A549 (cell line): Measurements from ENCODE around the gene NUDT14. TPM values are rescaled to one million over a fixed set of nuclear protein-coding genes. Genes with fewer than 3 reads are reported as not detected.

Experiments used
- ATAC-seq, 2 experiments: fragments of 200-7000 bp in 1 of 2; fragments of >200 bp in 1 of 2; cut with Nextera tagmentation in 1 of 2; cut with Tn5 transposase in 1 of 2; 3 replicates each; pipeline versions ENCODE4 v1.8.0 to v1.9.1; 2018 to 2020; ENCODE audit warnings: mild to moderate bottlenecking in 1 of 2, moderate library complexity in 1 of 2
- CTCF ChIA-PET: fragments of 300-600 bp; sonication (Branson Sonifier 250); formaldehyde crosslinking; extraction: SDS; loops from one replicate; lab custom pipeline; 2021; ENCODE audit warnings: antibody characterized with exemption, inconsistent platforms; lab: Yijun Ruan, JAX
- POLR2A ChIA-PET: fragments of 350-600 bp; formaldehyde crosslinking; extraction: SDS; loops from one replicate; lab custom pipeline; 2021; ENCODE audit warnings: antibody characterized with exemption, inconsistent platforms; lab: Yijun Ruan, JAX
- DNase-seq, 2 experiments: peaks; one replicate each; pipeline versions ENCODE4 v3.0.0 to v3.0.0-alpha.2; 2011 to 2016; ENCODE audit warnings: low read depth in 1 of 2, low spot score in 1 of 2
- FAIRE-seq: peaks from 2 replicates; lab custom pipeline; 2011; peaks lifted over from hg19 to GRCh38; lab: Jason Lieb, UNC
- H3K27ac ChIP-seq, 2 experiments: fragments of >200 bp; sonication (Bioruptor Twin); formaldehyde crosslinking; 3 replicates each; pipeline ENCODE4 v1.5.1; 2016 to 2017
- H3K4me1 ChIP-seq: fragments of >200 bp; sonication (Bioruptor Twin); formaldehyde crosslinking; 3 replicates; pipeline ENCODE4 v1.6.1; 2016
- H3K4me2 ChIP-seq: fragments of >200 bp; sonication (Bioruptor Twin); formaldehyde crosslinking; 3 replicates; pipeline ENCODE4 v1.6.1; 2016
- H3K4me3 ChIP-seq: fragments of >200 bp; sonication (Bioruptor Twin); formaldehyde crosslinking; 3 replicates; pipeline ENCODE4 v1.5.1; 2016
- H3K9me3 ChIP-seq: fragments of >200 bp; sonication (Bioruptor Twin); formaldehyde crosslinking; 3 replicates; pipeline ENCODE4 v1.6.1; 2016
- CBX2 ChIP-seq: fragments of 200-600 bp; sonication (generic); IDR thresholded peaks from 2 replicates; pipeline ENCODE4 v1.6.1; 2016; ENCODE audit warnings: low read depth, mild to moderate bottlenecking, borderline replicate concordance
- EHMT2 ChIP-seq: fragments of 200-600 bp; sonication (generic); IDR thresholded peaks from 2 replicates; pipeline ENCODE4 v1.6.1; 2016; ENCODE audit warnings: antibody characterized with exemption, low read depth, mild to moderate bottlenecking, moderate library complexity
- ESRRA ChIP-seq: fragments of 150-350 bp; IDR thresholded peaks from 2 replicates; pipeline ENCODE4 v1.6.1; 2014; ENCODE audit warnings: mild to moderate bottlenecking, low read length, borderline replicate concordance
- GATA3 ChIP-seq: IDR thresholded peaks from 2 replicates; pipeline ENCODE4 v1.6.1; 2012; ENCODE audit warnings: borderline replicate concordance
- HDAC2 ChIP-seq: fragments of 200-600 bp; sonication (generic); IDR thresholded peaks from 2 replicates; pipeline ENCODE4 v1.6.1; 2016
- HEYL ChIP-seq: fragments of 250-450 bp; sonication (Bioruptor Pico); IDR thresholded peaks from 2 replicates; pipeline ENCODE4 v1.8.0; 2021; ENCODE audit warnings: mild to moderate bottlenecking, moderate library complexity
- HOXB13 ChIP-seq: fragments of 250-450 bp; sonication (Bioruptor Pico); IDR thresholded peaks from 2 replicates; pipeline ENCODE4 v1.5.0; 2020; ENCODE audit warnings: low read depth, mild to moderate bottlenecking, moderate library complexity
- JUN ChIP-seq, 2 experiments: fragments of >200 bp; sonication (Bioruptor Twin); formaldehyde crosslinking; IDR thresholded peaks; 2 replicates in 1 of 2; 3 replicates in 1 of 2; pipeline ENCODE4 v1.6.1; 2016 to 2017
- KDM1A ChIP-seq: fragments of 200-600 bp; sonication (generic); IDR thresholded peaks from 2 replicates; pipeline ENCODE4 v1.6.1; 2016; ENCODE audit warnings: low read depth, mild to moderate bottlenecking
- MAFK ChIP-seq: fragments of 450-650 bp; IDR thresholded peaks from 2 replicates; pipeline ENCODE4 v1.6.1; 2014; ENCODE audit not compliant: partially characterized antibody
- MAZ ChIP-seq: fragments of 150-350 bp; IDR thresholded peaks from 2 replicates; pipeline ENCODE4 v1.6.1; 2014; ENCODE audit warnings: antibody characterized with exemption, low read depth, low read length, borderline replicate concordance
- PBX3 ChIP-seq: IDR thresholded peaks from 2 replicates; pipeline ENCODE4 v1.6.1; 2012
- PHF8 ChIP-seq: fragments of 200-600 bp; sonication (generic); IDR thresholded peaks from 2 replicates; pipeline ENCODE4 v1.6.1; 2016; ENCODE audit warnings: low read depth, mild to moderate bottlenecking, antibody characterized with exemption, moderate library complexity, borderline replicate concordance
- RCOR1 ChIP-seq: fragments of 150-350 bp; IDR thresholded peaks from 2 replicates; pipeline ENCODE4 v1.6.1; 2014; ENCODE audit warnings: antibody characterized with exemption, low read length, low read depth
- REST ChIP-seq: fragments of 200-600 bp; sonication (generic); IDR thresholded peaks from 2 replicates; pipeline ENCODE4 v1.6.1; 2016; ENCODE audit warnings: antibody characterized with exemption, mild to moderate bottlenecking, moderate library complexity
- RFX5 ChIP-seq: fragments of 450-650 bp; IDR thresholded peaks from 2 replicates; pipeline ENCODE4 v1.7.1; 2014; ENCODE audit warnings: antibody characterized with exemption, mild to moderate bottlenecking, moderate library complexity
- RNF2 ChIP-seq: fragments of 200-600 bp; sonication (generic); IDR thresholded peaks from 2 replicates; pipeline ENCODE4 v1.6.1; 2016; ENCODE audit warnings: low read depth, mild to moderate bottlenecking, antibody characterized with exemption, moderate library complexity, borderline replicate concordance
- TP53 ChIP-seq: fragments of 250-450 bp; sonication (Bioruptor Pico); IDR thresholded peaks from 2 replicates; pipeline ENCODE4 v1.5.0; 2021; ENCODE audit warnings: mild to moderate bottlenecking, moderate library complexity
- ZFP36 ChIP-seq: fragments of 450-650 bp; IDR thresholded peaks from 2 replicates; pipeline ENCODE4 v1.6.1; 2014; ENCODE audit warnings: borderline replicate concordance; ENCODE audit not compliant: partially characterized antibody
- WGBS: methylation state at CpG from one replicate; pipeline ENCODE4 v1.1.6; 2017; ENCODE audit errors: missing lambda C conversion rate; 5-methylcytosine and 5-hydroxymethylcytosine counted together
- polyA plus RNA-seq, 4 experiments: library from polyadenylated mRNA; depleted of rRNA in 3 of 4; stranded (reverse); fragments of >200 nt; fragmentation: RNase III in 1 of 4; extraction: RNeasy Plus Mini Kit Qiagen cat#74134 plus additional on column Dnase treatment in 1 of 4; gene quantifications; 2 replicates in 3 of 4; 3 replicates in 1 of 4; pipeline ENCODE4 v1.2.3, GENCODE V29; 2011 to 2017
- TF ChIP-seq, protein P1 (sequence below): fragments of >200 bp; sonication (Bioruptor Twin); formaldehyde crosslinking; IDR thresholded peaks from 2 replicates; pipeline ENCODE4 v1.6.1; 2016
- TF ChIP-seq, protein P2 (sequence below): fragments of 450-650 bp; IDR thresholded peaks from 2 replicates; pipeline ENCODE4 v1.6.1; 2014; ENCODE audit warnings: antibody characterized with exemption

NUDT14 gene
- polyA plus RNA-seq, 2 of the 4 experiments (the other 2 are of a cell fraction) = 12.6 to 30.7 TPM

DNA sequence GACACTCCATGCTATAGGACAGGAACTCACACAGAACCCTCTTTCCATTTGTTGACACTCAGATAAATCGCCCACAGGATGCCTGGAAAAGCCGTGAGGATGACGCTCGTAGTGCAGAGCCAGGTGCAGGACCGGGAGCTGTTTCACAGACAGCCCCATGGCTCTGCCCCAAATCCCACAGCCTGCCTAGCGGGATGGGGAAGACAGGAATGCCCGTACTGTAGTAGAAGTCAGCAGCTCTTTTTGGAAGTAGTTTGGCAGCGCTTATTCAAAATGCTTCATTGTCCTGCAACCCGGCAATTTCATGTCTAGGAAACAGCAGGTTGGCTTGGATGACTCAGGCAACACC, 54.2 kb downstream of the NUDT14 start:
- Histone ChIP-seq H3K4me3 (no peak overlapping the region), H3K27ac (no peak overlapping the region), H3K9me3 (peaks cover 3% of the 10 kb centered on the region; the same call in 2 of the 3 replicates), H3K4me1 (0 out of 3 replicates have a peak, but pooled peaks cover 3% of the 10 kb centered on the region), H3K4me2 (no peak overlapping the region)
- no peak for FAIRE-seq
- TF ChIP-seq HEYL (CRISPR knock-in tag) (no peak), HDAC2 (no peak), JUN (IDR thresholded peaks at IDR 0.05) (no peak), RFX5 (no peak), HOXB13 (CRISPR knock-in tag) (no peak), EHMT2 (no peak), PBX3 (no peak), CBX2 (no peak), MAFK (no peak), RNF2 (no peak), RCOR1 (no peak), PHF8 (no peak)
- DNase-seq = no peak
- ChIA-PET POLR2A (no interaction called here), CTCF (interaction anchor here (1.1 to 1.7 kb wide), 3 partner anchors 10 to 94 kb away, joined by 3 to 8 read pairs (median 5); no protein-coding TSS in a partner anchor)
- ATAC-seq = peak; percentile 39 to 40; a peak in 1 of 6 replicates
- WGBS = 64% methylated on average over 9 of the region's 9 CpGs

- Histone ChIP-seq H3K4me2 (no peak overlapping the region), H3K4me3 (no peak overlapping the region), H3K27ac (no peak overlapping the region), H3K9me3 (peaks cover 9% of the 10 kb centered on the region; the same call in 2 of the 3 replicates), H3K4me1 (0 out of 3 replicates have a peak, but pooled peaks cover 3% of the 10 kb centered on the region)
- ChIA-PET CTCF (interaction anchor here (0.6 to 1.7 kb wide), 4 partner anchors 10 to 94 kb away, joined by 3 to 8 read pairs (median 4); no protein-coding TSS in a partner anchor), POLR2A (no interaction called here)
- DNase-seq (no peak), ATAC-seq (0 out of 6 replicates have a peak, but pooled peaks of 1 of the 2 experiments have one; percentile 17), FAIRE-seq (no peak)
- WGBS = 61% methylated on average over 22 of the region's 22 CpGs
- TF ChIP-seq REST (no peak), ESRRA (no peak)
- TF ChIP-seq, protein P1, sequence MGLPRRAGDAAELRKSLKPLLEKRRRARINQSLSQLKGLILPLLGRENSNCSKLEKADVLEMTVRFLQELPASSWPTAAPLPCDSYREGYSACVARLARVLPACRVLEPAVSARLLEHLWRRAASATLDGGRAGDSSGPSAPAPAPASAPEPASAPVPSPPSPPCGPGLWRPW = no peak
These were observed 54.8 kb downstream of the NUDT14 start for GRCh38 chr14:105126126-105126980.

DNA sequence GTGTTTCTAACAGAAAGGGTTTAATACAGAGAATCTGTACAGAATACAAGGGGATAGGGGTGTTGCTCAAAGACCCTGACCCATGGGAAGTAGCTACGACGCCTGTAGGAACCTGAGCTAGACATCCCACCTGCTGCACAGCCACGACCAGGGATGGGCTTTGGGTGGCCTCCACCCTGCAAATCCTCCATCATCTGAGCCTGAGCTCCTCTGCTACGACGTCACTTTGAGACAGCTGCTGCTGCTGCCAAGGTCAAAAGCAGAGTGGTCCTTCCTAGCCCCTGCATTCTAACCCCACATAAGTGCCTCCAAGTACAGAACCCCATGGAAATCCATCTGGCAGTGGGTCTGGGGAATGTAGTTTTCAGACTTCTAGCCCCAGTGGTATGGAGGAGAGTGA, 56.3 kb downstream of the NUDT14 start:
- Histone ChIP-seq H3K9me3 (peaks cover 18% of the 10 kb centered on the region), H3K4me2 (no peak overlapping the region), H3K4me1 (0 out of 3 replicates have a peak, but pooled peaks cover 3% of the 10 kb centered on the region), H3K4me3 (no peak overlapping the region), H3K27ac (no peak overlapping the region)
- DNase-seq (no peak), FAIRE-seq (no peak), ATAC-seq (no peak)
- TF ChIP-seq, protein P2, sequence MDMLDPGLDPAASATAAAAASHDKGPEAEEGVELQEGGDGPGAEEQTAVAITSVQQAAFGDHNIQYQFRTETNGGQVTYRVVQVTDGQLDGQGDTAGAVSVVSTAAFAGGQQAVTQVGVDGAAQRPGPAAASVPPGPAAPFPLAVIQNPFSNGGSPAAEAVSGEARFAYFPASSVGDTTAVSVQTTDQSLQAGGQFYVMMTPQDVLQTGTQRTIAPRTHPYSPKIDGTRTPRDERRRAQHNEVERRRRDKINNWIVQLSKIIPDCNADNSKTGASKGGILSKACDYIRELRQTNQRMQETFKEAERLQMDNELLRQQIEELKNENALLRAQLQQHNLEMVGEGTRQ = no peak
- TF ChIP-seq JUN (IDR thresholded peaks at IDR 0.05) (no peak), MAZ (no peak), GATA3 (no peak), ZFP36 (no peak), TP53 (CRISPR knock-in tag) (no peak), KDM1A (no peak), RCOR1 (no peak)
- WGBS = 46% methylated on average over 5 of the region's 5 CpGs
- ChIA-PET CTCF (interaction anchor here (0.7 to 1.2 kb wide), 4 partner anchors 21 to 78 kb away, joined by 3 to 4 read pairs (median 3); no protein-coding TSS in a partner anchor), POLR2A (no interaction called here)
